WTC11 (cell line): ENCODE measurements around the gene LMTK2. TPM values are rescaled to one million over a fixed set of nuclear protein-coding genes. Genes with fewer than 3 reads are reported as not detected.

Experiments
- ATAC-seq: fragments of 200-7000 bp; cut with Tn5 transposase; 2 replicates; pipeline ENCODE4 v1.10.0; 2021; ENCODE audit warnings: mild to moderate bottlenecking, moderate library complexity
- CTCF ChIA-PET: fragments of 300-600 bp; sonication (Branson Sonifier 250); formaldehyde crosslinking; loops from one replicate; lab custom pipeline; 2021; ENCODE audit warnings: antibody characterized with exemption; lab: Charles Lee
- POLR2A ChIA-PET: fragments of 350-600 bp; sonication (Branson Sonifier 250); formaldehyde crosslinking; loops from one replicate; lab custom pipeline; 2021; ENCODE audit warnings: antibody characterized with exemption; lab: Charles Lee
- DNase-seq: peaks from one replicate; pipeline ENCODE4 v3.0.0; 2021; ENCODE audit warnings: low spot score
- H3K27ac Mint-ChIP-seq: 2 replicates; pipeline ENCODE4 v1.8.0; 2021; ENCODE audit warnings: mixed read lengths
- H3K27me3 Mint-ChIP-seq: 2 replicates; pipeline ENCODE4 v1.8.0; 2021; ENCODE audit warnings: low read depth, mild to moderate bottlenecking, moderate library complexity, mixed read lengths
- H3K36me3 Mint-ChIP-seq: 2 replicates; pipeline ENCODE4 v1.8.0; 2021; ENCODE audit warnings: mixed read lengths
- H3K4me1 Mint-ChIP-seq: 2 replicates; pipeline ENCODE4 v1.8.0; 2022; ENCODE audit warnings: mixed read lengths
- H3K4me3 Mint-ChIP-seq: 2 replicates; pipeline ENCODE4 v1.8.0; 2021; ENCODE audit warnings: mild to moderate bottlenecking, moderate library complexity, mixed read lengths
- H3K9me3 Mint-ChIP-seq: 2 replicates; pipeline ENCODE4 v1.8.0; 2021; ENCODE audit warnings: mixed read lengths
- ARID4B ChIP-seq: sonication (generic); formaldehyde crosslinking; IDR thresholded peaks from 2 replicates; pipeline ENCODE4 v1.8.0; 2023; ENCODE audit warnings: missing genetic modification reagents, mild to moderate bottlenecking, borderline replicate concordance
- ATF2 ChIP-seq: sonication (generic); formaldehyde crosslinking; IDR thresholded peaks from 2 replicates; pipeline ENCODE4 v1.8.1; 2022; ENCODE audit warnings: low read depth, missing genetic modification reagents, borderline replicate concordance
- ATF6 ChIP-seq: sonication (generic); formaldehyde crosslinking; IDR thresholded peaks from 2 replicates; pipeline ENCODE4 v1.8.1; 2023; ENCODE audit warnings: mild to moderate bottlenecking, missing genetic modification reagents
- HMGA2 ChIP-seq: fragments of 250-450 bp; sonication (Bioruptor Pico); IDR thresholded peaks from 2 replicates; pipeline ENCODE4 v1.4.0; 2021; ENCODE audit warnings: mild to moderate bottlenecking, moderate library complexity
- IRF2 ChIP-seq: sonication (generic); formaldehyde crosslinking; IDR thresholded peaks from 2 replicates; pipeline ENCODE4 v1.8.0; 2022; ENCODE audit warnings: low read depth, missing genetic modification reagents, borderline replicate concordance
- JAZF1 ChIP-seq: fragments of 250-450 bp; sonication (Bioruptor Pico); IDR thresholded peaks from 2 replicates; pipeline ENCODE4 v1.9.0; 2021; ENCODE audit warnings: moderate library complexity, mild to moderate bottlenecking, inconsistent platforms
- MYBL2 ChIP-seq: sonication (generic); formaldehyde crosslinking; IDR thresholded peaks from 2 replicates; pipeline ENCODE4 v1.8.1; 2023; ENCODE audit warnings: mild to moderate bottlenecking, moderate library complexity, missing genetic modification reagents
- NFYB ChIP-seq: sonication (generic); formaldehyde crosslinking; conservative IDR thresholded peaks from 2 replicates; pipeline ENCODE4 v1.8.0; 2022; ENCODE audit warnings: low read depth, missing genetic modification reagents
- NR2C2 ChIP-seq: sonication (generic); formaldehyde crosslinking; IDR thresholded peaks from 2 replicates; pipeline ENCODE4 v1.8.0; 2022; ENCODE audit warnings: mild to moderate bottlenecking, missing genetic modification reagents
- PREB ChIP-seq: sonication (generic); formaldehyde crosslinking; IDR thresholded peaks from 2 replicates; pipeline ENCODE4 v1.8.1; 2022; ENCODE audit warnings: mild to moderate bottlenecking, missing genetic modification reagents, moderate library complexity, borderline replicate concordance
- TEAD4 ChIP-seq: sonication (generic); formaldehyde crosslinking; IDR thresholded peaks from 2 replicates; pipeline ENCODE4 v1.8.0; 2022; ENCODE audit warnings: mild to moderate bottlenecking, missing genetic modification reagents
- USF2 ChIP-seq: sonication (generic); formaldehyde crosslinking; IDR thresholded peaks from 2 replicates; pipeline ENCODE4 v1.8.1; 2023; ENCODE audit warnings: mild to moderate bottlenecking, missing genetic modification reagents, moderate library complexity
- ZMAT4 ChIP-seq: fragments of 250-450 bp; sonication (Bioruptor Pico); IDR thresholded peaks from 2 replicates; pipeline ENCODE4 v1.9.0; 2021; ENCODE audit warnings: mild to moderate bottlenecking
- ZNF121 ChIP-seq: sonication (generic); formaldehyde crosslinking; IDR thresholded peaks from 2 replicates; pipeline ENCODE4 v1.8.0; 2023; ENCODE audit warnings: missing genetic modification reagents
- ZNF219 ChIP-seq: sonication (generic); formaldehyde crosslinking; IDR thresholded peaks from 2 replicates; pipeline ENCODE4 v1.8.0; 2023; ENCODE audit warnings: missing genetic modification reagents, mild to moderate bottlenecking, borderline replicate concordance
- ZNF232 ChIP-seq: sonication (generic); formaldehyde crosslinking; IDR thresholded peaks from 2 replicates; pipeline ENCODE4 v1.8.0; 2022; ENCODE audit warnings: mild to moderate bottlenecking, missing genetic modification reagents
- ZNF532 ChIP-seq: fragments of 250-450 bp; sonication (Bioruptor Pico); IDR thresholded peaks from 2 replicates; pipeline ENCODE4 v1.9.0; 2021; ENCODE audit warnings: mild to moderate bottlenecking, borderline replicate concordance
- total RNA-seq: library from RNA; stranded (reverse); gene quantifications from 3 replicates; pipeline ENCODE4 v1.2.3, GENCODE V29; 2021

The LMTK2 gene
- total RNA-seq, 1 experiment from 2014 or later = 24.3 TPM

- CTCF ChIA-PET = interaction anchor here (0.6 to 2.3 kb wide), 3 partner anchors 12 to 1106 kb away, joined by 3 to 10 read pairs (median 3); no protein-coding TSS in a partner anchor
- POLR2A ChIA-PET = no interaction called here
- ATAC-seq (no peak), DNase-seq (no peak)
- no peak overlapping the region for H3K27ac Mint-ChIP-seq
- no peak overlapping the region for H3K4me3 Mint-ChIP-seq
- TF ChIP-seq NR2C2 (CRISPR knock-in tag) (no peak), MYBL2 (CRISPR knock-in tag) (no peak), ZNF232 (CRISPR knock-in tag) (no peak), ATF2 (no peak), ARID4B (no peak), ZNF219 (CRISPR knock-in tag) (no peak), IRF2 (no peak), JAZF1 (no peak), PREB (CRISPR knock-in tag) (no peak), ZMAT4 (no peak), ZNF532 (CRISPR knock-in tag) (no peak), ATF6 (CRISPR knock-in tag) (no peak), NFYB (CRISPR knock-in tag) (no peak), HMGA2 (CRISPR knock-in tag) (no peak), ZNF121 (CRISPR knock-in tag) (no peak), TEAD4 (CRISPR knock-in tag) (no peak), USF2 (CRISPR knock-in tag) (no peak)
- peaks cover 31% of the 10 kb centered on the region for H3K4me1 Mint-ChIP-seq
- H3K9me3 Mint-ChIP-seq = peaks cover 3% of the 10 kb centered on the region; the same call in 1 of the 2 replicates
- peaks cover 13% of the 10 kb centered on the region for H3K36me3 Mint-ChIP-seq
- H3K27me3 Mint-ChIP-seq = no peaks in the 10 kb centered on the region
These were observed 74.1 kb downstream of the LMTK2 start for GRCh38 chr7:98180751-98181150.
